ENCODE measurements around the gene LRP8.

Gene LRP8

DNA sequence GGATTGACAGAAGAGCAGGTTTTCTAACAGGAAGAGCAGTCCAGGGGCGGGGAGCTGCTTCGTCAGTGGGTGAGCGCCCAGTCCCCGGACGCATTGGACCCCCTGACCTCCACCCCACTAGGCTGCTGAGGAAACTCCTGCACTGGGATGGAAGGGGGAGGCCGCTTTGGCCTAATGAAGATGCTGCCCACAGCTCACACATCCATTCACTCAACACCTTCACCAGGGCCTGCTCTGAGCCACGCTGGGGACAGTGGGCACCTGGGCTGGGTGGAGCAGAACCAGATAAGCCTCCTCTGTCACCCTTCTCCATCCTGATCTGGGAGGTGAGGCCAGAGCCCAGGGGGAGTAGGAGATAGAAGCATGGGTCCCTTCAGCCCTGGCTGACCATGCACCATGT lies 13.3 kb downstream of the LRP8 start:
- no peak for DNase-seq (ENCODE audit: low read depth)
- no peak overlapping the region for H3K4me3 ChIP-seq (ENCODE audit: low read depth, low read length)
- TF ChIP-seq, protein P1, sequence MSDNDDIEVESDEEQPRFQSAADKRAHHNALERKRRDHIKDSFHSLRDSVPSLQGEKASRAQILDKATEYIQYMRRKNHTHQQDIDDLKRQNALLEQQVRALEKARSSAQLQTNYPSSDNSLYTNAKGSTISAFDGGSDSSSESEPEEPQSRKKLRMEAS (IDR thresholded peaks at IDR 0.05; ENCODE audit: low read depth, low read length): no peak
- TF ChIP-seq MYC (IDR thresholded peaks at IDR 0.05; ENCODE audit: low read depth, low read length): no peak
- TF ChIP-seq POLR2A (IDR thresholded peaks at IDR 0.05; ENCODE audit: extremely low read depth, insufficient read length): no peak
- TF ChIP-seq, protein P2, sequence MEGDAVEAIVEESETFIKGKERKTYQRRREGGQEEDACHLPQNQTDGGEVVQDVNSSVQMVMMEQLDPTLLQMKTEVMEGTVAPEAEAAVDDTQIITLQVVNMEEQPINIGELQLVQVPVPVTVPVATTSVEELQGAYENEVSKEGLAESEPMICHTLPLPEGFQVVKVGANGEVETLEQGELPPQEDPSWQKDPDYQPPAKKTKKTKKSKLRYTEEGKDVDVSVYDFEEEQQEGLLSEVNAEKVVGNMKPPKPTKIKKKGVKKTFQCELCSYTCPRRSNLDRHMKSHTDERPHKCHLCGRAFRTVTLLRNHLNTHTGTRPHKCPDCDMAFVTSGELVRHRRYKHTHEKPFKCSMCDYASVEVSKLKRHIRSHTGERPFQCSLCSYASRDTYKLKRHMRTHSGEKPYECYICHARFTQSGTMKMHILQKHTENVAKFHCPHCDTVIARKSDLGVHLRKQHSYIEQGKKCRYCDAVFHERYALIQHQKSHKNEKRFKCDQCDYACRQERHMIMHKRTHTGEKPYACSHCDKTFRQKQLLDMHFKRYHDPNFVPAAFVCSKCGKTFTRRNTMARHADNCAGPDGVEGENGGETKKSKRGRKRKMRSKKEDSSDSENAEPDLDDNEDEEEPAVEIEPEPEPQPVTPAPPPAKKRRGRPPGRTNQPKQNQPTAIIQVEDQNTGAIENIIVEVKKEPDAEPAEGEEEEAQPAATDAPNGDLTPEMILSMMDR (IDR thresholded peaks at IDR 0.05; ENCODE audit: low read depth, low read length): no peak

GRCh38 chr1:53314096-53314495 lies 13.8 kb downstream of the LRP8 start:
- no peak for DNase-seq (ENCODE audit: low read depth)
- no peak overlapping the region for H3K4me3 ChIP-seq (ENCODE audit: low read depth, low read length)
- TF ChIP-seq MYC (IDR thresholded peaks at IDR 0.05; ENCODE audit: low read depth, low read length) (no peak), POLR2A (IDR thresholded peaks at IDR 0.05; ENCODE audit: extremely low read depth, insufficient read length) (no peak)
- TF ChIP-seq, protein P2 (IDR thresholded peaks at IDR 0.05; ENCODE audit: low read depth, low read length): no peak
- TF ChIP-seq, protein P1 (IDR thresholded peaks at IDR 0.05; ENCODE audit: low read depth, low read length): no peak

DNA sequence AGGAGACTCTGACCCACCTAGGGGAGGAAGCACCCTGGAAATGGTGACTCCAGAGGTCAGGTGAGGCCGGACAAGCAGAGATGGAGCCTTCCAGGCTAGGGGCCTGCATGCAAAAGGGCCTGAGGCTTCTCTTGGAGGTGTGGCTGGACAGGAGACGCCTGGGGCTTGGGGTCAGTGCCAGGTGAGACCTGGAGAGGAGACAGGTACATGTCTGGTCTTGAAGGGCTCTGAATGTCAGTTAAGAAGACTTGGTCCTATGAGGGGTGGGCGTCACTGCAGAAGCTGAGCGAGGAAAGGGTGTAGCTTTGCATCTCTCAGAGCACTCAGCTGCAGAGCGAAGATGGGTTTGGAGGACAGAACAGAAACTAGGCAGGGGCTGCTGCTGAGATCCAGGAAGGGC lies 14.3 kb downstream of the LRP8 start:
- no peak overlapping the region for H3K4me3 ChIP-seq (ENCODE audit: low read depth, low read length)
- TF ChIP-seq MYC (IDR thresholded peaks at IDR 0.05; ENCODE audit: low read depth, low read length) (no peak), POLR2A (IDR thresholded peaks at IDR 0.05; ENCODE audit: extremely low read depth, insufficient read length) (no peak)
- TF ChIP-seq, protein P1 (IDR thresholded peaks at IDR 0.05; ENCODE audit: low read depth, low read length): no peak
- TF ChIP-seq, protein P2 (IDR thresholded peaks at IDR 0.05; ENCODE audit: low read depth, low read length): no peak
- DNase-seq (ENCODE audit: low read depth): no peak

DNA sequence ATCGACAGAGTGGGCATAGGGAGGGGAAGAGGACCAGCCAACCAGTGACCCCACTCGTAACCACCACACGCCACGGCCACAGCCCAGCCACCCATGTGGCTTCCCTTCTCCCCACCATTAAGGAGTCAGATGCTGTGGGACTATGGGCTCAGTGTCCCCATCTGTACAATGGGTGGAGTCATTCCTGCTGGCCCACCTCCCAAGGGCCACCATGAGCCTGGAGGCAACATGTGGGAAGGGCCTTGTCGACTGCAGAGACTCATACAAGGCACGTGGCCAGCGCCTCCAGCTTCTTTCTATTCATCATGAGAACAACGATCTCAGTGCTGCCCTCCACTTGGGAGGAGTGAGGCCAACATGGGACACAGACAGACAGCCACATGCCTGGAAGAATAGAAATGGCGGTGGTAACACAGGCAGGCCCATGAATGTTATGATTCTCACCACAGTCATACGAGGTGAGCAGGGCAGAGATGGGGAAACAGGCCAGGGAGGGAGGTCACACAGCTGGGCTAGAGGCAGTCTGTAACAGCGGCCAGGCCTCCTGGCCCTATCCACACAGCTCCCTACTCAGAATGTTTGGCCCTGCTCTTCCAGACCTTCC lies 16.1 kb downstream of the LRP8 start:
- H3K4me3 ChIP-seq (ENCODE audit: low read depth, low read length): no peak overlapping the region
- DNase-seq (ENCODE audit: low read depth): no peak
- no peak for TF ChIP-seq POLR2A (IDR thresholded peaks at IDR 0.05; ENCODE audit: extremely low read depth, insufficient read length)
- TF ChIP-seq, protein P2 (IDR thresholded peaks at IDR 0.05; ENCODE audit: low read depth, low read length): no peak
- no peak for TF ChIP-seq MYC (IDR thresholded peaks at IDR 0.05; ENCODE audit: low read depth, low read length)
- TF ChIP-seq, protein P1 (IDR thresholded peaks at IDR 0.05; ENCODE audit: low read depth, low read length): no peak

DNA sequence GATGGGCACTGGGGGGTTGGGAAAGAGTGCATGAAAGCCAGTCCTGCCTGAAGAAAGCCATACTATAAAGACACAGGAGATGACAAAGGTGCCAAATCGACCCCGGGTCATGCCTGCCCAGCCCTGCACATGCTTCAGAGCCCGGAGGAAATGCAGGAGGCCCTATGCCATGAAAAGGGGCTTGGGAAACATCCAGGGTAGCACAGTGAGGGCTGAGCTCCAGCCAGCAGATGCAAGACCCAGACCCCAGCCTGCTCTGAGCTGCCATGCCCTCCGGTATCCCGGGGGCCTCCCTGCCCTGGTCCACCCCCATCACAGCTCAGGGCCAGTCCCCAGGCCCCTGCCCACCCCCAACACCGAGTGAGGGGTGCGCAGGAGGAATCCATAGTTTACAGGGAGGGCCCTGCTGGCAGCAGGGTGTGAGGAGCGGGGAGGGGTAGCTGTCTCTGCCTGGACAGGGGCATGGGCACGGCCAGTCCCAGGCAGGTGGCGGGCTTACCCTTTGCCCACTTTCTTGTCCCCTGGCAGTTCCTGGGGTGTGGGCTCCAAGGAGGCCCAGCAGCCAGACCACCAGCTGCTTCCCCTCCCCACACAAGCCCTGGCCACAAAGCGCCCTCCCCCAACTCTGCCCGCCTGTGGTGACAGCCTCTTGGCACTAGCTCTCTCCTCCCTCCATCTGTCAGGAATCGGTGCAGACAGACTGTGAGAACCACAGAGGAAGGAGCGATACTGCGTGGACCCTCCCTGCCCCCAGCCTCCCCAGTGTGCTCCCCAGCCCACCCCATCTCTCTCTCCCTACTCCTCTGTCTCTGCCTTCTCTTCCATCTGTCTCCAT lies 16.8 kb downstream of the LRP8 start:
- no peak overlapping the region for H3K4me3 ChIP-seq (ENCODE audit: low read depth, low read length)
- DNase-seq (ENCODE audit: low read depth): no peak
- TF ChIP-seq, protein P2 (IDR thresholded peaks at IDR 0.05; ENCODE audit: low read depth, low read length): no peak
- TF ChIP-seq POLR2A (IDR thresholded peaks at IDR 0.05; ENCODE audit: extremely low read depth, insufficient read length) (no peak), MYC (IDR thresholded peaks at IDR 0.05; ENCODE audit: low read depth, low read length) (no peak)
- TF ChIP-seq, protein P1 (IDR thresholded peaks at IDR 0.05; ENCODE audit: low read depth, low read length): no peak
